B cell (primary cell): ENCODE measurements around the gene CCDC86.

Source experiments
- CTCF ChIP-seq: fragments of 200-600 bp; IDR thresholded peaks from one replicate; pipeline ENCODE4 v1.8.0; 2022; ENCODE audit warnings: antibody characterized with exemption, mild to moderate bottlenecking
- EZH2 ChIP-seq: IDR thresholded peaks from 2 replicates; pipeline ENCODE4 v1.6.1; 2012; ENCODE audit warnings: borderline replicate concordance, low read depth, mild to moderate bottlenecking, moderate library complexity, low read length; ENCODE audit not compliant: insufficient read depth, poor library complexity, severe bottlenecking

GRCh38 chr11:60880643-60881282 is 38.9 kb downstream of the CCDC86 start:
- TF ChIP-seq CTCF, result no peak
- TF ChIP-seq EZH2, result no peak
